Measurements from ENCODE around the gene CPED1.

CPED1 gene

GRCh38 chr7:121133444-121133843 lies 144.9 kb downstream of the CPED1 start:
- no peak for TF ChIP-seq CTCF (IDR thresholded peaks at IDR 0.05; ENCODE audit: low read depth, low read length)
- no peak overlapping the region for H3K4me3 ChIP-seq (ENCODE audit: low read depth, low read length)

- no peak overlapping the region for H3K4me3 ChIP-seq (ENCODE audit: low read depth, low read length)
- TF ChIP-seq CTCF (IDR thresholded peaks at IDR 0.05; ENCODE audit: low read depth, low read length) = no peak
Observed at GRCh38 chr7:121137580-121137979, 149.1 kb downstream of the CPED1 start.

GRCh38 chr7:121138262-121138933 lies 149.9 kb downstream of the CPED1 start:
- no peak for TF ChIP-seq CTCF (IDR thresholded peaks at IDR 0.05; ENCODE audit: low read depth, low read length)
- no peak overlapping the region for H3K4me3 ChIP-seq (ENCODE audit: low read depth, low read length)

GRCh38 chr7:121139427-121139826 lies 150.9 kb downstream of the CPED1 start:
- TF ChIP-seq CTCF (IDR thresholded peaks at IDR 0.05; ENCODE audit: low read depth, low read length) = no peak
- no peak overlapping the region for H3K4me3 ChIP-seq (ENCODE audit: low read depth, low read length)

- no peak overlapping the region for H3K4me3 ChIP-seq (ENCODE audit: low read depth, low read length)
- TF ChIP-seq CTCF (IDR thresholded peaks at IDR 0.05; ENCODE audit: low read depth, low read length) = no peak
Observed at GRCh38 chr7:121140790-121141189, 152.3 kb downstream of the CPED1 start.

GRCh38 chr7:121151774-121152221 lies 163.3 kb downstream of the CPED1 start:
- no peak overlapping the region for H3K4me3 ChIP-seq (ENCODE audit: low read depth, low read length)
- TF ChIP-seq CTCF (IDR thresholded peaks at IDR 0.05; ENCODE audit: low read depth, low read length) = no peak

GRCh38 chr7:121153411-121153810 lies 164.9 kb downstream of the CPED1 start:
- no peak overlapping the region for H3K4me3 ChIP-seq (ENCODE audit: low read depth, low read length)
- no peak for TF ChIP-seq CTCF (IDR thresholded peaks at IDR 0.05; ENCODE audit: low read depth, low read length)

Data from WI38 (cell line).